ENCODE data around the gene ACOT12. TPM values are rescaled to one million over a fixed set of nuclear protein-coding genes. Genes with fewer than 3 reads are reported as not detected.

The ACOT12 gene
- total RNA-seq, 6 experiments from 2014 or later, result 50.5 to 115 (median 67.5) TPM

- Histone ChIP-seq H3K9me3 (no peaks in the 10 kb centered on the region), H3K4me1 (peaks cover 0 to 16% (median 7%) of the 10 kb centered on the region in 4 donors), H3K27ac (no peak overlapping the region), H3K4me3 (no peak overlapping the region), H3K36me3 (no peaks in the 10 kb centered on the region), H3K27me3 (no peaks in the 10 kb centered on the region)
- no peak for ATAC-seq
- DNase-seq, result no peak
- intact Hi-C loops (cut with DNase I), result no loop called here
- no peak for TF ChIP-seq POLR2A (IDR thresholded peaks at IDR 0.05)
These were observed 34.9 kb upstream of the ACOT12 start for GRCh38 chr5:81428861-81429260.

GRCh38 chr5:81428446-81428845, 34.5 kb upstream of the ACOT12 start:
- Histone ChIP-seq H3K27ac (no peak overlapping the region), H3K4me1 (peaks cover 0 to 17% (median 8%) of the 10 kb centered on the region in 4 donors), H3K36me3 (no peaks in the 10 kb centered on the region), H3K4me3 (no peak overlapping the region), H3K9me3 (no peaks in the 10 kb centered on the region), H3K27me3 (no peaks in the 10 kb centered on the region)
- intact Hi-C loops (cut with DNase I), result no loop called here
- ATAC-seq (no peak), DNase-seq (no peak)
- no peak for TF ChIP-seq POLR2A (IDR thresholded peaks at IDR 0.05)
- TF ChIP-seq CTCF (IDR thresholded peaks at IDR 0.05), result no peak
- WGBS (ENCODE audit: insufficient coverage, low coverage, low lambda C conversion rate, missing lambda C conversion rate), result 88% methylated on average over 3 of the region's 3 CpGs

GRCh38 chr5:81427566-81427965, 33.6 kb upstream of the ACOT12 start:
- Histone ChIP-seq H3K9me3 (no peaks in the 10 kb centered on the region), H3K27me3 (no peaks in the 10 kb centered on the region), H3K4me3 (no peak overlapping the region), H3K27ac (no peak overlapping the region), H3K36me3 (no peaks in the 10 kb centered on the region), H3K4me1 (peaks cover 0 to 24% (median 10%) of the 10 kb centered on the region in 4 donors)
- WGBS (ENCODE audit: insufficient coverage, low coverage, low lambda C conversion rate, missing lambda C conversion rate), result 100% methylated on average over 1 of the region's 1 CpG
- intact Hi-C loops (cut with DNase I), result no loop called here
- no peak for ATAC-seq
- no peak for TF ChIP-seq POLR2A (IDR thresholded peaks at IDR 0.05)
- TF ChIP-seq CTCF (IDR thresholded peaks at IDR 0.05), result no peak
- no peak for DNase-seq

GRCh38 chr5:81426359-81427030, 32.6 kb upstream of the ACOT12 start:
- no peaks in the 10 kb centered on the region for H3K27me3 ChIP-seq
- H3K9me3 ChIP-seq, result no peaks in the 10 kb centered on the region
- H3K27ac ChIP-seq, result peak overlapping the region in 1 of 3 donors; percentile 7
- intact Hi-C loops (cut with DNase I), result no loop called here
- WGBS (ENCODE audit: insufficient coverage, low coverage, low lambda C conversion rate, missing lambda C conversion rate), result 23% methylated on average over 3 of the region's 3 CpGs
- DNase-seq (no peak), ATAC-seq (peak in 1 of 4 donors; percentile 15)
- no peak overlapping the region for H3K4me3 ChIP-seq
- H3K4me1 ChIP-seq, result peaks cover 0 to 33% (median 15%) of the 10 kb centered on the region in 4 donors
- H3K36me3 ChIP-seq, result no peaks in the 10 kb centered on the region
- TF ChIP-seq CTCF (IDR thresholded peaks at IDR 0.05) (no peak), POLR2A (IDR thresholded peaks at IDR 0.05) (no peak)

GRCh38 chr5:81425569-81425968, 31.6 kb upstream of the ACOT12 start:
- ATAC-seq, result peak; percentile 23 to 40 (median 35)
- H3K27me3 ChIP-seq, result no peaks in the 10 kb centered on the region
- peaks cover 0 to 33% (median 15%) of the 10 kb centered on the region in 4 donors for H3K4me1 ChIP-seq
- H3K4me3 ChIP-seq, result no peak overlapping the region
- peak overlapping the region in 2 of 3 donors; percentile 94 to 97 for H3K27ac ChIP-seq
- no peaks in the 10 kb centered on the region for H3K36me3 ChIP-seq
- H3K9me3 ChIP-seq, result no peaks in the 10 kb centered on the region
- 4% methylated on average over 2 of the region's 2 CpGs for WGBS (ENCODE audit: insufficient coverage, low coverage, low lambda C conversion rate, missing lambda C conversion rate)
- TF ChIP-seq POLR2A (IDR thresholded peaks at IDR 0.05), result no peak
- TF ChIP-seq CTCF (IDR thresholded peaks at IDR 0.05), result peak; percentile 63 to 70 (median 66)
- DNase-seq, result no peak
- intact Hi-C loops (cut with DNase I), result no loop called here

Data from right lobe of liver (tissue), 6 donors.